NOMO-1 treated with dmso at 0.1 percent for 144 hours (cell line): Measurements from ENCODE around the gene RNU6-7.

Experiments
- DNase-seq: peaks from one replicate; lab custom pipeline; 2025; ENCODE audit not compliant: unreplicated experiment; lab: John Stamatoyannopoulos, UW

RNU6-7 gene

DNA sequence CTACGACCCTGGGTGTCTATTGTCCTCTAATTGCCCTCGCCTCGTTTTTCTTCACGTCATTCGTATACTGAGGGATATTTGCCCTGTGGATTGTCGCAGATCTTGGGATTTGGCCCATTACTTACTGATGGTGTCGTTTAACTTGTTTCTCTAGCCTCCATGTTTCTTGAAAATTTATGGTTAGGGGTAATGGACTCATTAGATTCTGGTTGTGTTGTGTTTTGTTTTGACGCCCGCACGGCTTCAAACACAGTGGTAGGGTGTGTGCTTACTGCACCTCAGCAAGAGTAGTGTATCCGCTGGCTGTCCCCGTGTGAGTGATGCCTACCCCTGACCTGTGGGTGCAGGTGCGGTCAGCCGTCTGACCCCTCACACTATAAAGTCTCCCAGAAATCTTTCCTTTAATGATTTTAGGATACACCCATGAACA, 2.1 kb downstream of the RNU6-7 start:
- DNase-seq: no peak

DNA sequence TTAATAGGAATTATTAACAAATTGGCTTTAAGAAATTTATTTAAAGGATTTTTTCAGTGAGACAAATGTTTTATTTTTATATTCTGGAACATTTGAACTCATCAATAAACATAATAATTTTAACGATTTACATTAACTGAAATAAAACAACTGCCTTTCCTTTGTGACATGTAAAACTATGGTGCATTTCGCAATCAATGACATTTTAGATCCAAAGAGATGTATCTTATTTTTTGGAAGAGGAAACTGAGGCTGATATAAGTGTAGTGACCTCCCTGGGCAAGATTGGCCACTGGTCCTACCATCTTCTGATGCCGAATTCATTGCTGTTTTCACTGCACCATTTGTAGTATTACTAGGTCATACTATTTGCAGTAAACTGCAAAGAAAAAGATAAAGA, 3.7 kb downstream of the RNU6-7 start:
- no peak for DNase-seq

DNA sequence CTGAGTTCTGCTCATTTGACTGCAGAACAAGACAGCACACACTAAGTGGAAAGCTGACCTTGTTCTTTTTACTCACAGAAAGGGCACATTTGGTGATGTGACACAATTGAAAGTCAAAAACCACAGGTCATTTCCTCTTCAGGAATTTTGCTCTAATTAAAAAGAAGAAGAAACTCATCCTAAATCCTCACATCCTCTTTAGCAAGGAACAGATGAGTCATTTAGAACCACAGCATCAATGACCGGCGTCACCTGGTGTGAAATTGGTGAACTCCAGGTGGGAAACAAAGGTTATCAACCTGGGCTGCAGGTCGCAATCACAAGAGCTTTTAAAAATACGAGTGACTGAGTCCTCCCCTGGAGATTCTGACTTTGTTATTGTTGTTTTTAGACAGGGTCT, 4.1 kb downstream of the RNU6-7 start:
- DNase-seq: no peak

DNA sequence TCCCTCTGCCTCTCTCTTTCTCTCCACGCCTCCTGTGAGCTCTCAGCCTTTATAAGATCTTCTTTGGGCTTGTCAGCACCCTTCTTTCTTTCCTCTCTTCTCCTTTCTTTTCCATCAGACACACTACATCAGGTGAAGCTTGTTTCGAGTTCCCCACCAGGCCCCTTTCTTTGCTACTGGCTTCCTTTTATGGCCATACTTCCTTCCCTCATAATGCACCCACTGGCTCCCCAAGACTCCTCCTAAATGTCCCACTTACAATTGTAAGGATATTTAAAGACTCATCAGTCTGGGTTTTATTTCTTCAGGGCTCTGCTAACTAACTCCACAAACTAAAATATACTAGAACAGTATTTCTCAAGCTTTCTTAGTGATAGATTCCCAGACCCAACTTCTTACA, 4.7 kb downstream of the RNU6-7 start:
- DNase-seq: no peak

DNA sequence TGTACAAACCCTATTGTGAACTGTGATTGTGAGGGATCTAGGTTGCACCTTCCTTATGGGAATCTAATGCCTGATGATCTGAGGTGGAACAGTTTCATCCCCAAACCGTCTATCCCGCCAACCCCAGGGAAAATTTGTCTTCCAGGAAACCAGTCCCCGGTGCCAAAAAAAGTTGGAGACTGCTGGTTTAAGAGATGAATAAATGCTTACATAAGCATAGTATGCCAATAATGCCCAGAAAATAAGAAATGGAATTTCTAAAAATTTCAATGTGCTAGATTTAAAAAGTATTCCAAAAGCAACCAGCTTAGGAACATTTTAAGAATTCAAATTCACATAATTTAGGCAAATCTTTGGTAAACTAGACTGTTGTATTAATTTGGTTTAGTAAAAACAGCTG, 6.6 kb downstream of the RNU6-7 start:
- DNase-seq: no peak

DNA sequence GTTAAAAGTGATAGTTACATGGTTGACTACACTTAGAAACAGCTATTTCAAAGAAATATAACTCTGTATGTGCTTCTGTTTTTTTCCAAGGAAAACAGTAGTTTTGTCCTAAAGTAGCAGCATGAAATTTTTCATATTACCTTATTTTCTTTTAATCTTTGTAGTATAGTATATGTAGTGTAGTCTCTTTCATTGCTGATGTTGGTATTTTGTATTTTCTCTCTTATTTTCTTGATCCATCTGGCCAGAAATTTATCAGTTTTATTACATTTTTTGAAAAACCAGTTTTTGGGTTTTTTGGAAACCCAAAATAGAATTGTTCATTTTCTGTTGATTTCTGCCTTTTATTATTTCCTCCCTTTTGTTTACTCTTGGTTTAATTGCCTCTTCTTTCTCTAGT, 7.6 kb downstream of the RNU6-7 start:
- no peak for DNase-seq

DNA sequence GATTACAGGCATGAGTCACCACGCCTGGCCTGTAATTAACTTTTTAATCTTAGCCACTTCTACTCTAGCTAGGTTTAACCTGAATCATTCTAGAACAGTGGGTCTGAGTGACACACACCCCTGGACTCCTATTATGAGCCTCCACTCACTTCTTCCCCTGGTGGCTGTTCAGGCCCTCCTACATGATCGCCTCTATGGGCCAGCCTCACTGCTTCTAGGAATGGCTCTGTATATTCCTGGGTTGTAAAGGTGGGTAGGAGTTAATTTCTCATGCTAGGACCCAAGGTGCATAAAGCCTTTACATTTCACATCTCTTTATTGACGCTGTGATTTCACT, 9.2 kb downstream of the RNU6-7 start:
- DNase-seq: no peak

DNA sequence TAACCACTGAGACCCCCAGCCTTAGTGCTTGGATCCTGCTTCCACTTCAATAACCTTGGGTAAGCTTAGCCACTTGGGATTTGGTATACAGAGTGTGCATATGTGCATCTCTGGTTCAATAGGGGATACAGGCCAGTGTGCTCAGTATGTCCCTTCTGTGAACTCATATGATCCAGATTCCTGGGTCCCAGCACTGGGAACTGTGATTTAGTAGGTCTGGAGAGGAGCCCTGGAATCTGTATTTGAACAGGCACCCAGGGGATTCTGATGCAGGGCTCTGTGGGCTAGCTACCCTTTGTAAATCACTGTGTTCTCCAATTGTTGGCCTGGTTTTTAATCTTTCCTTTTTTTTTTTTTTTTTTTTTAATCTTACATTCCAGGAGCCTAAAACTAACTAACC, 11.0 kb downstream of the RNU6-7 start:
- DNase-seq: no peak

DNA sequence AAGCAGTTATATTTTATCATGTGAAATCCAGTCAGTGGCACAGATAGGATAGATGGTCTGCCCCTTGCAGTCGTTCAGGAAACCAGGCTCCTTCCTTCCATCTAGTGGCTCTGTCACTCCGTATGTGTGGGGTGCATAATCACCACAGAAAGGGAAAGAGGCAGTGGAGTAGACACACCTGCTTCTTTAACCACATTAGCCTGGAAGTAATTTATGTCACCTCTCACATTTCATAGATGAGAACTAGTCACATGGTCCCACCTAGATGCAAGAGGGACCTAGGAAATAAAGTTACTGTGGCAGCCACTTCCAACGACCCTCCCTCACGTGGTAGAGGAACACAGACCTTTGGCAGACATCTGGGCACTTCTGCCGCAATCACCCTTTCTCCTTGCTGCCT, 15.5 kb downstream of the RNU6-7 start:
- no peak for DNase-seq

DNA sequence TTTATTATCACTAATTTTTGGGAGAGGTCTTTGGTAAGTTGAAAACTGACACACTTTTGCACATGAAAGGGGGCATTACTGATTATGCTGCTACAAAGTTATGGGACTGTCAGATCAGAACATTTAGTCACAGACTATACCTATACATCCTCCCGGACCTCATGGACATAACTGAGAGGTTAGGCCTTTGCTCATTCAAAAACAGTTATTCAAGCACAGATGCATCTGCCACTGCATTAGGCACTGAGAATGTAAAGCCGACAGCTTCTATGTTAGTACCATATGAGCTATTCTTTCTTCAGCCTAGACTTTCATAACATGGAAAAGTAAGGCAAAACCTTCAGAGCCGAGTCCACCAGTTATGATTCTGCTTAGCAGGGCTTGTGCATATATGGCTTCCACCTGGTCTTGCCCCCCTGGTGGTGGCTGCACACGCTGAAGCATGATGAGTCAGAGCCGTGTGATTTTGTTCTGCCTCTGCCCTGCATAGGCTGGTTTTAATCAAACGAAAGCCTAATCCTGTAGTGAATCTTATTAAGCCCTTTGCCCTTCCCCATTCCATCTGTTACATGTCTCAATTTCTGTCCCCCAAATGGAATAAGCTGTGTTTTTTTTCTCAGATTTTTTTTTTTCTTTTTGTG, 23.0 kb downstream of the RNU6-7 start:
- no peak for DNase-seq

DNA sequence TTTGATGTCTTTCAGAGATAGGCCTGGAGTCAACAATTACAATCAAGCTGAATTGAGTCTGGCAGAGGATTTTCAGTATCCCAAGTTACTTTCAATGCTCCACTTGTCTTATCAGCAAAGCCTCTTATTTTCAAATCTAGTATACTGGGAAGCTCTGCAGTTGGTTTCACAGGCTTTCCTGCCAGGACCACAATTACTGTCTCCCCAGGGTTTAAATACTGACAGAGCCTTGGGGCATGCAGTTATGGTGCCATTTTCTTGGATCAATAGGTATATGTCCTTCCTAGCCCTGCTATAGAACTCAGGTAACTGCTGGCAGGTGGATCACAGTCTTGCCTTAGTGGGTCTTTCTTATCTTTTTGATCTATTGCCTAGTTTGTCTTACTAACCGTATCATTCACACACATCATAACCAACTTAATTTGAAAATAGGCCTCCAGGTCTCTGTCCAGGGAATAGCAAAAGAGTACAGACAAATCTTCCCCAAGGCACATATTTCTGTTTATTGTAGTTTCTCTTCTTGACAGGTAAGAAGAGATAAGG, 23.6 kb downstream of the RNU6-7 start:
- DNase-seq: no peak

DNA sequence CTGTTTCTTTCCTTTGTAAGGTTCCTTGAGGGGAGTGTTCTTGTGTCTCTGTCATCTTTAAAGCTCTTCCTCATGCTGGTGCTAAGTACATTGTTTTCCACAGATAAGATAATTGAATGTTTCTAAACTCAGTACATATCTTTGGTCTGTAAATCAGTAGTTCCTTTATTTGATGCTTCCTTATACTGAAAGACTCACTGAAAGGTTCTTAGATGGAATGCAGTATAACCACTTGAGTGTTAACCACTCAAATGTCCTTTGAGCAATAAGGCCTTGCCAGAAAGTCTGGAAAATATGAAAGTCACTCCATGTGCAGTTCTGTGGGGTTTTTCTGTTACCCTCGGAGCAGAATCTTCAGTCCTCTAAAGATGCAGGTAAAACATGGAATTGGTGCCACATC, 24.2 kb downstream of the RNU6-7 start:
- DNase-seq: no peak

DNA sequence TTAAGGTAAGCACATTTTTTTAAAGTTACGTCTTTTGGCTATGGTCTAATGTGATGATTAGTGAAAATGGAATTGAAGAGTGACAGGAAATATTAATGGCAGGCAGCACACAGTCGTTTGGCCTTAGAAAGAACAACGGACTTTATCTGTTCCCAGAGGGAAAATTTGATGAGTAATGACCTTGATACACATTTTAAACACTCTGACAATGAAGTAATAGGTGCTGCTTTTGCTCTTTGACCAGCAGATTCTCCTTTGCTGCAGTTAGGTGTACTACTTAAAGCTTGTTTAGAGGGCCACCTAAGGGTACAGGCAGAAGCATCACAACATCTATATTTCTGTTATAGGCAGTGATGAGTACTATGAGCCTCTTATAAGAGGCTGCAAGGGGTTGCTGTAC, 28.3 kb downstream of the RNU6-7 start:
- no peak for DNase-seq

DNA sequence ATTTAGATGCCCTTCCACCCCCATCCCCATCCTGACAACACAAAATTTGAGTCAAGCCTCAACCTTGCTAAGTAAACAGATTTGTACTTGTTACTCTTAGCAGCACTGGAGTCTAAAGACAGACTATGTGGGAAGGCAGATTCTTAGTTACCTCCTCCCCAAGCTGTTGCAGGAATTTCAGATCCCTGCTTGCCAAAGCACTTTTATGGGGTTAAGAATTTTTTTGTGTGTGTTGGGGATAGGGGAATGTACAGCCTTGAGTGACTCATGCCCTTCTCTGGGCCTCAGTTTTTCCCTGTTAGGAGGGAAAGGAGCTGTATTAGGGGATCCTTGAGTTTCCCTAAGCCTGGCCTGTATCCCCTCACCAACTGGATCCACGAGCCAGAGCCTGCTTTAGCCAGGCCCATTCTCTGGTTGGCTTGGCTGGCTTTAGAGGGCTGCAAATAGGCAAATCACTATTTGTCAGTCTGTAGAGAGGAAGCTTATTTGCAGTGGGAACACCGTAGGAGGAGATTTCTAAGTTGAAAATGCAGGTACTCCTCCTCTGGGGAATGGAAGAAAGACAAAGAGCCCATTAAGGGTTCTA, 28.9 kb downstream of the RNU6-7 start:
- DNase-seq: no peak

DNA sequence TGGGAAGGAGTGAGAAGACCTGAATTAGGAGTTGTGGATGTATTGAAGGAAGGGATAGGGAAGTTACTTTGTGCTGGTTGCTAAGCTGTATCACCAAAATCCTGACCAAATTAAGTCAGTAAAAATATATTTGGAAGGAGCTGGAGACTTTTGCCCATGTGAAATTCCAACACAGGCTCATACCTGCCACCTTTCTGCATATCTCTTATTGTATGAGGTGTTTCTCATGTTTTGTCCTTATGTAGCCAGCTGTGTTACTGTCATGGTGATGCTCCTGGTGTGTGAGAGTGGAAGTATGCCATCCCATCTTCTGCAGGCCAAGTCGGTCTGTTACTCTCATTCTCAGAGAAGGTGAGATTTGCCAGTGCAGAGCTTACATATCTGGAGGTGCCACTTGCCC, 30.6 kb downstream of the RNU6-7 start:
- no peak for DNase-seq

DNA sequence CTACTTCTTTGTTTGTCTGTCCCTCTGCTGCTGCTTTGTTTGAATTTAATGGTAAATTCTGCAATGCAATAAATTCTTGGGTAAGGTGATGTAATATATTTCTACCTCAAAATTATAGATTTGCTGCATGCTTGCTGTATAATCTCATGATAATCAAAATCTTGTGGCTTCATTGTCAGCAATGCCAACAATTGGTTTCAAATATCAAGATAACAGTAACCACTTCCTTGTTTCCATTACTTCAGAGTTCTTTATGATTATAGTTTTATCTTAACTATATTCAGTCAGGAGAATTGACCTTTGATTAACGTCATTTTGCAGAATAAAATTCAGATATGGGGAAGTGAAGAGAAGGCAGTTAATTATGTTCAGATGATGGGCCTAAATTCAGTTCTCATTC, 31.4 kb downstream of the RNU6-7 start:
- no peak for DNase-seq

DNA sequence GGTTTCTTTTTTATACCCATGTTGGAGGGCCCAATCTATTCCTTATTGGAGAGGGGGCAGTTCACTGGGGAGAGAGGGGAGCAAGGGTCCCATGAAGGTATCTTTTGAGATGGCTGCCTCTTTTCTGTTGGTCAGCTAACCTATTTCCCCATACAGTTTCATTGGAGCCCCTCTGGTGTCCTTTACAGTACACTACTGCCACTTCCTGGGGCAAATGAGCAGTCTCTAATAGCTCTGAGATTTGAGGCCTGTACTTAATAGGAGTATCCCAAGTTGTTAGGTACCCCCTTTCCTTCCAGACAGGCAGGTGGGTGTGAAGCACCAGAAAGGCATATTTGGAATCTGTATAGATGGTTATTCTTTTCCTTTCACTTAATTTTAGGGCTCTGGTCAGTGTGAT, 42.6 kb downstream of the RNU6-7 start:
- no peak for DNase-seq

DNA sequence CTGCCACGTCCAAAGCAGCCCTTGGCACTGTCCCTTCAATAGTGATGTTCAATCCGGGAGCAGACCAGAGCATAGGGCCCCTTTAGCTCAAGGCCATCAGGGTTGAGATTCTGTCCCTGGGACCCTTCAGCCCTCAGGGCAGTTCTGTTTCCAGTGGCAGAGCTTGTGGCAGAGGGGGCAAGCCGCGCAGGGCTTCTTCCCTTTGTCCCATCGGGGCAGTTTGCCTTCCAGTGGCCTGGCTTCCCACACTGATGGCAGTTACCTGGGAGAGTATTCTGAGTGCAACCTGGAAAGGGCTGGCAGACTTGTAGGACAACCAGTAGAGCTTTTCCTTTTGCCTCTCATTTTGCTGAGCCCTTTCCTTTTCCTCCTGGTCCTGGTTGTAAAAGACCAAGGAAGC, 44.9 kb downstream of the RNU6-7 start:
- DNase-seq: no peak

DNA sequence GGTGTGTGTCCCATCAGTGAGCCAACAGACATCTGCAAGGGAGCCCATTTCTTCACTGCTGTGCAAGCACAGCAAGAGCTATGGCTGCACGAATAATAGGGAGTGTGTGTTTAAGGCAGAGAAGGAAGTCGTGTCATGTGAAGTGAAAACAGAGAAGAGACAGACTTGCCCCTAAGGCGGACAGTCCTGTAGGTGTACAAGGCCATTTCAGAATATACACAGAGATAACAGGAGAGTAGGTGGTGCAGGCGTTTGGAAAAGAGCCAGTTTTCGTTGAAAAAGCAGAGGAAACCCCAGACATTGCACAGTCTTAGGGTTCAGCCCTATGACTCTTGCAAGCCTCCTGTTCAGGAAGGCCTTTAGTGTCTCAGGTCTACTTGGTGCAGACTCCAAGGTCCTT, 47.5 kb downstream of the RNU6-7 start:
- DNase-seq: no peak

DNA sequence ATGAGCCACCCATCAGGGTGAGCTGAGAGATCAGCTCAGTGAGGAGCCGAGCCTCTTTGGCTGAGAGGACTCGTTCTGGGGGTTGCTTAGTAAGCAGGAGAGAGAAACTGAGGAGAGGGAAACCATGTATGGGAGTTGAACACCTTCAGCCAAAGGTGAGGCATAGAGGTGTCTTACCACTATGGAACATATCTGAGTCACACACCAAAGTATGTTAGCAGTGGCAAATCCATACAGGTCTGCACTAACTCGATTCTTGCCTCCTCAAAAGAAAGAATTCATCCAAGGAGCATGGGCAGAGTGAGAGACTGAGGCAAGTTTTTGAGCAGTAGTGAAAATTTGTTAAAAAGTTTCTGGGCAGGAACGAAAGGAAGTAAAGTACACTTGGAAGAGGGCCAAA, 47.9 kb downstream of the RNU6-7 start:
- no peak for DNase-seq

DNA sequence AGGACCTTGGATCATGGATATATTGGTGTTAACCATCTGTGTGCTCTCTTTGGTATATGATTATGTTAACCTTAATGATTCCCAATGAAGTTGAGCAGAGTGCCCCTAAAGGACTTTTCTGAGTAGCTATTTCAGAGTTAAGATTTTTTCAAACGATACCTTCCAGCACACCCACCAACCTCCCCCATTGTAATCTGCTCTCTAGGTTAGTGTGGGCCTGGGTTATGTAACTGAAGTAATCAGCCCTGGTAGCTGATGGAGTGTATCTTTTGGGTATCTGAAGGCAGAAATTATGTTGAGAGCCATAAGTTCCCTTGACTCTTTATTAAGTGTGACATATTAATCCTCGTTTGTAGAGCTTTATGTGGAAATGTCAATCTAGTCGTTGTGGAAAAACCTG, 48.8 kb downstream of the RNU6-7 start:
- DNase-seq: no peak

DNA sequence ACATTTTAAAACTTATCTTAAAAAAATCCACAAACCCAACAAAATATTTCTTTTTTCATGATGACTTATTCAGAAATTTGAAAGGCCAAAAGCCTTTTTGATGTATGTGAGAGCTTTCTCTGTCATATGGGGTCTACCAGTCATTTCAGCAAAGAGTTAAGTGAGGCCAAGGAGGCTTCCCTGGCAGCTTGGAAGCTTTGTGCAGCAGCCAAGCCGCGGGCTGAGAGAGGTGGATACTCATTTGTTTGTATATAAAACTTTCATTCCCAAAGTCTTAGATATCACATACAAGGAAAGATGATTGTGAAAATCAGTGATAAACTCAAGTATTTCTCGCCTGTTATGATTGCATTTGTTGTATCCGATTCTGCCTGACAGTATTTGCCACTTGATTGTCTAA, 49.7 kb downstream of the RNU6-7 start:
- DNase-seq: no peak
